NCI-H524 treated with DMSO at 0.1 percent for 48 hours (cell line): ENCODE data around the gene CCS.
"Not testable (repeated sequence)": the region's sequence is repeated elsewhere in the genome, so short reads cannot be mapped to it uniquely, and the experiment has no call there.

Experiments used
- DNase-seq: peaks from one replicate; lab custom pipeline; 2025; lab: John Stamatoyannopoulos, UW

CCS gene

GRCh38 chr11:66591175-66591574 lies 1.8 kb upstream of the CCS start:
- DNase-seq: no peak

DNA sequence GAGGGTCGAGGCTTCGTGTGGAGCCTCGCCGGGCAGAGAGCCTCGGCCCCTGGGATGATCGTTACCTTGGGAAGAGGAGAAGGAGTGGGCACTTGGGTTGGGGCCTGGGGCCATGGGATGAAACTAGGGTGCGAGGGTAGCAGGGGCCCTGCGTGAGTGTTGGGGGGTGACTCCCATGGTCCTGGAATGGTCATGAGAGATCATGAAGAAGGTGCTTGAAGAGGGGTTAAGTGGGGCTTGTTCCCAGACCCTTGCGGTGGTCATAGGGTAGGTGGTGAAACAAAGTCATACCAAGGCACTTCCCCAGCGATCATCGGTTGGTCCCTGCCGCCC lies 284 bp downstream of the CCS start:
- DNase-seq: no peak

DNA sequence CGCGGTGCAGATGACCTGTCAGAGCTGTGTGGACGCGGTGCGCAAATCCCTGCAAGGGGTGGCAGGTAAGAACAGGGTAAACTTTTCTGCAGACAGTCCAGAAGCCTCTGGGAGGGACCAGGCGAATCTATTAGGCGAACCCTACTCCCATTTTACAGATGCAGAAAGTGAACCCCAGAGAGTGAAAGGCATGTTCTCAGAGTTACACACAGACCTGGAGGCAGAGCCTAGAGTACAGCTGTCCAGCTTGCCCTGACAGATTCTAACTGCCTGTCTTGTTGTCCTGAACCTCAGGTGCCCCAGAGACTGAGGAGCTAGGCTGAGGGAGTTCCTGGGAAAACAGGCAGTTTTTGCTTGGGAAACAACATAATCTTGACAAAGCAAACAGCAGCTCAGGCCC lies 665 bp downstream of the CCS start:
- no peak for DNase-seq

- no peak for DNase-seq
Measured at GRCh38 chr11:66595245-66595904, 2.4 kb downstream of the CCS start.

DNA sequence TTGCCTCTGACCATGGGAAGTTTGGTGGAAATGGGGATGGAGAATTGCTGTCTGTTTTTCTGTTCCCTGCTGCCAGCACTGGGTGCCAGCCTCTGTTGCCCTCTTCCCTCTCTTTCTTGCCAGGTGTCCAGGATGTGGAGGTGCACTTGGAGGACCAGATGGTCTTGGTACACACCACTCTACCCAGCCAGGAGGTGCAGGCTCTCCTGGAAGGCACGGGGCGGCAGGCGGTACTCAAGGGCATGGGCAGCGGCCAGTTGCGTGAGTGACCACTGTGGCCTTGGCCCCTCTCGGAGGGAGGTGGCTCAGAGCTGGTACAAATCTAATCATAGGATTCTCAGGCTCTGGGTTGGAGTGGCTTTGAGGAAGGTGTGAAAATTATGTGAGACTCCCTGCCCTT lies 6.0 kb downstream of the CCS start:
- DNase-seq: no peak

GRCh38 chr11:66600219-66600618 lies 7.2 kb downstream of the CCS start:
- no peak for DNase-seq

DNA sequence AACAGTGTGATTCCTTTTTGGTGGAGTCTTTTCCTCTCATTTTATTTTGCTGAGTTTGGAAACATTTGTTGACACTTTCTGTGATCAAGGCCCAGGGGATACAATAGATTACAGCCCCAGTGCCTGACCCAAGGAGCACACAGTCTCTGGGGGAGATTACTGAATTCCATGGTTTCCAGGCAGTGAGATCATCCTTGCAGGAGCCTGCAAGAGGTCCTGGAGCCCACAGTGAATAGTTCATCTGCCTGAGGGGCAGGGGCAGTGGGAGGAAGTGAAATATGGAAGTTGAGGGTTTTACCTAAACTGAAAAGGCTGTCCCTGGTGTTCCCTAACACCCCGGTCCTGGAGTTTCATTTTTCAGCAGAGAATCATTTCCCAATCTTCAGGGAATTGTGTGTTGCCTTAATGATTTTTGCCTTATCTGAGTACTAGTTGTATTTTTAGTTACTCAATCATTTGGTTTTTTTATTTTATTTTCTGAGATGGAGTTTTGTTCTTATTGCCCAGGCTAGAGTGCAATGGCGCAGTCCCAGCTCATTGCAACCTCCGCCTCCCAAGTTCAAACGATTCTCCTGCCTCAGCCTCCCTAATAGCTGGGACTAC lies 7.7 kb downstream of the CCS start:
- no peak for DNase-seq

DNA sequence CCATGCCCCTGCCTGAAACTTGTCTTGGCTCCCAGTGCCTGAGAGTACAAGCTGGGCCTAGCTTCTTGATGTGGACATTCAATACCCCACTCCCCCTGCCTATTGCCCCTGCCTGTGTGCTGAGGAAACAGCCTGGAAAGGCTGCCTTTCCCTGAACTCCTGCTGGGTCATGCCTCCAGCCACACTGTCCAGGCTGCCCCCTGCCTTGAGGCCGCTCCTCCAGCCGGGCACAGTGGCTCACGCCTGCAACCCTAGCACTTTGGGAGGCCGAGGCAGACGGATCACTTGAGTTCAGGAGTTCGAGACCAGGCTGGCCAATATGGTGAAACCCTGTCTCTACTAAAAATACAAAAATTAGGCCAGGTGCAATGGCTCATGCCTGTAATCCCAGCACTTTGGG lies 10.1 kb downstream of the CCS start:
- DNase-seq: no peak

DNA sequence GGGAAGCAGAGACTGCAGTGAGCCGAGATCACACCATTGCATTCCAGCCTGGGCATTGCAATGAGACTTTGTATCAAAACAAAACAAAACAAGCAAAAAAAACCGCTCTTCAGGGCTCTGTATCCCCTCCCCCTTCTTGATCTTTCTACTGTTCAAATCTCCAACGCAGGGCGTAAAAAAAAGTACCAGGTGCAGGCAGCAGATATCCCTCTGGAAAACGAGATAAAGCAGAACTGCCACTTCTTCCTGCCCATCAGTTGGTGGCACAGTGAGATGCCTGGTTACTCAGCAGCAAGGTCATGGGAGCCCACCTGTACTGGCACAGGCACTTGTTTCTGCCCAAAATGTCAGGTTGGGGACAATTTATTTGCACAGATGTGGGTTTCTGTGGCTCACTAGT lies 11.2 kb downstream of the CCS start:
- no peak for DNase-seq

- not testable (repeated sequence) for DNase-seq
Measured at GRCh38 chr11:66606608-66607007, 13.6 kb downstream of the CCS start.

DNA sequence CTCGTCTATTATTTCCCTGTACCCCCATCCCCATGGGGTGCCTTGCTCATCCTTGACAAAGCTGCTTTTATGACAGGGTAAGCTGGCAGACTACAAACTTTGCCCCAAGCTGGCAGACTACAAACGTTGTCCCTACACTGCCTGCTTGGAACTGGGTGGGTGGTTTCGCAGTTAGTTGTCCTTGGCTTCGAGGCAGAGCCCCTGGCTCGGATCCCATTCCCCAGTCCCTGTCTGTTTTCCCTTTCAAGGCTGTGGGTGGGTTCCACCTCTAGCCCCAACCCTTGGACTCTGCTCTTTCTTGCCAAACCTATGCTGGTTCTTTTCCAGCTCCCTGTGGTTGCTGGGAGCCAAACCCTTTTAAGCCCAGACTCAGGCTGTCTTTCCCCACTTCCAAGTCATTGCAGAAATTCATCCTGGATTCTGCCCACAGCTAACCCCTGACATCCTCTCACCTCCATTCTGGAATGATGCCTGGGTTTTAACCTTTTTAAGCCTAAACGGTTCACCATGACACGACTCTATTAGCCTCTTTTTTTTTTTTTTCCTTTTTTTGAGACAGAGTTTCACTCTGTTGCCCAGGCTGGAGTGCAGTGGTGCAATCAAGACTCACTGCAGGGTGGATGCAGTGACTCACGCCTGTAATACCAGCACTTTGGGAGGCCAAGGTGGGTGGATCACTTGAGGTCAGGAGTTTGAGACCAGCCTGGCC lies 14.3 kb downstream of the CCS start:
- DNase-seq: no peak

DNA sequence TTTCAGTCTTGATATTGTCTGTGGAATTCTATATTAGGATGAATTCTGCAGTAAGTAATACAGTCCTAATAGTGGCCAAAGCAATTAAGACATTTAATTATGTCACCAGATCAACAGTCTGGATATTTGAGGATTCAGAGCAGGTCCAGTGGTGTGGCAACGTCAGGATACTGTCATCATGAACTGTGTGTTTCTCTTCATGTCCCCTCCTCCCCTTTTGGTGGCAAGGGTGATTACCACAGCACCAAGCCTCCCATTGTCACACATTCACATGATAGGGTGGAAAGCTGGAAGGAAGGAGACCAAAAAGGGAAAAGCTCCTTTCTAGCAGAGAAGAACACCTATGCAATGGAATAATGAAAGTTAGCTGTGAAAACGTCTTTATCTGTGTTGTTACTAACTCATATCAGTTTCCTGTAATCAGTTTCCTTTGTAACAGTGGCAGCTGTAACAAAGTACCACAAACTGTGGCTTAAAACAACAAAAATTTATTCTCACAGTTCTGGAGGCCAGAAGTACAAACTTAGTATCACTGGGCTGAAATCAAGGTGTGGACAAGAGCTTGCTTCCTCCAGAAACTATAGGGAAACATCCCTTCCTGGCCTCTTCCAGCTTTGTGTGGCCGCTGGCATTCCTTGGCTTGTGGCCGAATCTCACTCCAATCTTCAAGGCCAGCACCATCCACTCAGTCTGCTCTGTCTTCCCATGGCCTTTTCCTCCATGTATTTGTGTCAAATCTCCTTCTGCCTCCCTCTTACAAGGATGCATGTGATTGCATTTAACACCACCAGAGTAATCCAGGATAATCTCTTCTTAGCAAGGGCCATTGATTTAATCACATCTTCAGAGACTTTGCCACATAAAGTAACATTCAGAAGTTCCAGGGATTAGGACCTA lies 17.0 kb downstream of the CCS start:
- peak; percentile 27 for DNase-seq

- no peak for DNase-seq
Measured at GRCh38 chr11:66612458-66612857, 19.5 kb downstream of the CCS start.

GRCh38 chr11:66614073-66614472 lies 21.1 kb downstream of the CCS start:
- no peak for DNase-seq

DNA sequence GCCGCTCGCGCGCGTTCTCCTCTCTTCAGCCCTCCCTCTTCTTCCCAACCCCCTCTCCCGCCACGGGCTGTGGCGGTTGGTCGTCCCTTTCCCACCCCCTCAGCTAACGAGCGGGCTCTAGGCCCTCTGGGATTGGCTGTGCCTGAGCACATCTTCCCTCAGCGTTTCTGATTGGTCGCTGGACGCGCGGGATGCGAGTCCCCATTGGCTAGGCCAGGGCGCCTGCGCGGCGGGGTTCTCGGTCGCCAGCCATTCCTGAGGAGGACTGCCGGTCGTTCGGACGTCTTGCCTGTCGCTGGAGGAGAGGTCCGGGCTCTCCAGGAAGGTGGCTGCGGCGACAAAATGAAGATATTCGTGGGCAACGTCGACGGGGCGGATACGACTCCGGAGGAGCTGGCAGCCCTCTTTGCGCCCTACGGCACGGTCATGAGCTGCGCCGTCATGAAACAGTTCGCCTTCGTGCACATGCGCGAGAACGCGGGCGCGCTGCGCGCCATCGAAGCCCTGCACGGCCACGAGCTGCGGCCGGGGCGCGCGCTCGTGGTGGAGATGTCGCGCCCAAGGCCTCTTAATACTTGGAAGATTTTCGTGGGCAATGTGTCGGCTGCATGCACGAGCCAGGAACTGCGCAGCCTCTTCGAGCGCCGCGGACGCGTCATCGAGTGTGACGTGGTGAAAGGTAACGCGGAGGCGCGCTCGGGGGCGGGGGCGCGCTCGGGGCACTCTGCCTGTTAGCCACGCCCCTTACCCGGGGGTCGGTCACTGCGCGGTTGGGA lies 23.6 kb downstream of the CCS start, which contains the start of gene RBM14:
Gene RBM14, plus strand, starts transcription at position 252 of the 776 bp plus-strand sequence. Its CDS starts 91 bp downstream, at position 343.
- peak; percentile 92 for DNase-seq

GRCh38 chr11:66617155-66617834 lies 24.3 kb downstream of the CCS start:
- no peak for DNase-seq

DNA sequence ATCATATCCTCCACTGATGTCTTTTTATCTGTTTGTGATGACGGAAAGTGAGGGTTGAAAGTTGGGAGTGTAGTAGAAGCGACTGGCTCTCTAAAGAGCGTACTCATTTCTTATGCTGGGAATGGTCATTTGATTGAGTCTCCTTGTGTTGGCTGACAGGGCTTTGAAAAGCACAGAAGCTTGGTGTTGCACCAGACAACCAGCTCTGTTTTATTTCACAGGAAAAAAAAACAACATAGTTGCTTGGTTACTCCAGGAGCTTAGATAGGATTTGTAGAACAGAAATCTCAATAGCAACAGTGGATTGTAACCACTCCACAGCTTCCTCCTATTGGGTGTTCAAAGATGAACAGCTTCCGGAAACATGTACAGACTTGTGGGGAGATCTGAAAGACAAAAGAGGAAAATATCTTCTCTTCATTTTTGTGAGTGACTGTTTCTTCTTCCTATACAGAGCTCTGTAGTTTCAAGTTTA lies 26.1 kb downstream of the CCS start:
- DNase-seq: no peak

DNA sequence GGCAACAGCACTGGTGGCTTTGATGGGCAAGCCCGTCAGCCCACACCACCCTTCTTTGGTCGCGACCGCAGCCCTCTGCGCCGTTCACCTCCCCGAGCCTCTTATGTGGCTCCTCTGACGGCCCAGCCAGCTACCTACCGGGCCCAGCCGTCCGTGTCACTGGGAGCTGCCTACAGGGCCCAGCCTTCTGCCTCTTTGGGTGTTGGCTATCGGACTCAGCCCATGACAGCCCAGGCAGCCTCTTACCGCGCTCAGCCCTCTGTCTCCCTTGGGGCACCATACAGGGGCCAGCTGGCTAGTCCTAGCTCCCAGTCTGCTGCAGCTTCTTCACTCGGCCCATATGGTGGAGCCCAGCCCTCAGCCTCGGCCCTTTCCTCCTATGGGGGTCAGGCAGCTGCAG lies 31.5 kb downstream of the CCS start:
- DNase-seq: no peak

DNA sequence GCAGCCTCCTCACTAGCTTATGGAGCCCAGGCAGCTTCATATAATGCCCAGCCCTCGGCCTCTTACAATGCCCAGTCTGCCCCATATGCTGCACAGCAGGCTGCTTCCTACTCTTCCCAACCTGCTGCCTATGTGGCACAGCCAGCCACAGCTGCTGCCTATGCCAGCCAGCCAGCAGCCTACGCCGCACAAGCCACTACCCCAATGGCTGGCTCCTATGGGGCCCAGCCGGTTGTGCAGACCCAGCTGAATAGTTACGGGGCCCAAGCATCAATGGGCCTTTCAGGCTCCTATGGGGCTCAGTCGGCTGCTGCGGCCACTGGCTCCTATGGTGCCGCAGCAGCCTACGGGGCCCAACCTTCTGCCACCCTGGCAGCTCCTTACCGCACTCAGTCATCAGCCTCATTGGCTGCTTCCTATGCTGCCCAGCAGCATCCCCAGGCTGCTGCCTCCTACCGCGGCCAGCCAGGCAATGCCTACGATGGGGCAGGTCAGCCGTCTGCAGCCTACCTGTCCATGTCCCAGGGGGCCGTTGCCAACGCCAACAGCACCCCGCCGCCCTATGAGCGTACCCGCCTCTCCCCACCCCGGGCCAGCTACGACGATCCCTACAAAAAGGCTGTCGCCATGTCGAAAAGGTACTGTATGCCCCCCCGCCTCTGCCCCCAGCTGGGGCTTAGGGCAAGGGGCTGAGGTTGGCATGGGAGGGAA lies 32.2 kb downstream of the CCS start:
- DNase-seq: no peak

DNA sequence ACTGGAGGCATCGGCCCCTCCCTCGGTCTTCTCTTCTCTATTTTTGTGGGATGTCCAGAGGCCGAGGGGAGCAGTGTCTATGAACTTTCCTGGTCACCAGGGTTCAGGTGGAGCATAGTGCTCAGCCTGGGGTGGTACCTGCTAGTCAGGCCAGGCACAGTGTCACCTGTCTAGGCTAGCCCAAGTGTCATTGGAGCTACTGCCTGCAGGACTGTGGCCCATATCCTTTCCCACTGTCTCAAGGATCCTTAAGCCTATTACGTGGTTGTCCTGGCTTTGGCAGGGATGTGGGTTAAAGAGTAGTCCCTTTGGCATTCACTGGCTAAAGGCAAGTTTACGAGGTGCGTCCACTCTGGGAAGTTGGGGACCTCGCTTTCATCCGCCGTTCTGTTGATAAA lies 32.8 kb downstream of the CCS start:
- no peak for DNase-seq
